SK-N-MC (cell line): ENCODE results near the gene PSMB2.

Experiments used
- EZH2 ChIP-seq: fragments of 200-600 bp; sonication (generic); IDR thresholded peaks from one replicate; pipeline ENCODE4 v1.6.1; 2017; ENCODE audit warnings: antibody characterized with exemption
- POLR2AphosphoS5 ChIP-seq: IDR thresholded peaks from 2 replicates; pipeline ENCODE4 v1.6.1; 2012; ENCODE audit warnings: mild to moderate bottlenecking, low read depth, low read length, borderline replicate concordance

GRCh38 chr1:35611655-35612054 lies 29.7 kb downstream of the PSMB2 start:
- TF ChIP-seq POLR2AphosphoS5 (no peak), EZH2 (no peak)
